Mononuclear cell (primary cell): Measurements from ENCODE around the gene CAMK2D. TPM values are rescaled to one million over a fixed set of nuclear protein-coding genes. Genes with fewer than 3 reads are reported as not detected.

Experiments used
- H3K27me3 ChIP-seq: 2 replicates; pipeline ENCODE4 v1.6.0; 2011; ENCODE audit warnings: low read length, control low read depth; ENCODE audit not compliant: insufficient read depth
- H3K4me1 ChIP-seq: 2 replicates; pipeline ENCODE4 v1.5.1; 2011; ENCODE audit warnings: mild to moderate bottlenecking, low read length, control low read depth; ENCODE audit not compliant: insufficient read depth
- H3K4me3 ChIP-seq: 2 replicates; pipeline ENCODE4 v1.5.1; 2011; ENCODE audit warnings: mild to moderate bottlenecking, low read length, moderate library complexity
- H3K9me3 ChIP-seq: 2 replicates; pipeline ENCODE4 v1.5.1; 2011; ENCODE audit warnings: low read depth, mild to moderate bottlenecking, control low read depth, low read length
- total RNA-seq: library from RNA; depleted of rRNA; stranded (reverse); fragments of >200 nt; gene quantifications from one replicate; pipeline ENCODE4 v1.2.3, GENCODE V29; 2012

The CAMK2D gene
- total RNA-seq, 1 donor, result 58.6 TPM

- H3K9me3 ChIP-seq, result no peaks in the 10 kb centered on the region
- H3K27me3 ChIP-seq, result no peaks in the 10 kb centered on the region
- H3K4me1 ChIP-seq, result no peaks in the 10 kb centered on the region
- no peak overlapping the region for H3K4me3 ChIP-seq
Observed at GRCh38 chr4:113457886-113458285, 303.7 kb downstream of the CAMK2D start.

DNA sequence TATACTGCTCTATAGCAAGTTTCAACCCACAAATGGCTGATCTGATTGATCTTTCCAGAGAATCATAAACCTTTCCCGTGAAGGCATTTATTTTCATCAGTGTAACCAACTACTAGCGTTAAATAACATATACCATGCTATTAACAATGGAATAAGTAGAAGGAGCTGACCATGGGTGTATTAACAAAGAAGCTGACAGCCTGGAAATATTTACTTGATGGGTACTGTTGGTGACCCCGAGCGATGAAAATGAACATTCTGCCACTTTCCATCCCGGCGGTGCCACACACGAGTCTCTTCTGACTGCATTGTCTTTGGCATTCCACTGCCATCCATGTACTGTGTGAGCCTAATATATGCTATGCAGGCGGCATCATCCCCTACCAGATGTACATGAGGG lies 304.4 kb downstream of the CAMK2D start:
- H3K9me3 ChIP-seq, result no peaks in the 10 kb centered on the region
- H3K4me1 ChIP-seq, result no peaks in the 10 kb centered on the region
- H3K4me3 ChIP-seq, result no peak overlapping the region
- no peaks in the 10 kb centered on the region for H3K27me3 ChIP-seq

DNA sequence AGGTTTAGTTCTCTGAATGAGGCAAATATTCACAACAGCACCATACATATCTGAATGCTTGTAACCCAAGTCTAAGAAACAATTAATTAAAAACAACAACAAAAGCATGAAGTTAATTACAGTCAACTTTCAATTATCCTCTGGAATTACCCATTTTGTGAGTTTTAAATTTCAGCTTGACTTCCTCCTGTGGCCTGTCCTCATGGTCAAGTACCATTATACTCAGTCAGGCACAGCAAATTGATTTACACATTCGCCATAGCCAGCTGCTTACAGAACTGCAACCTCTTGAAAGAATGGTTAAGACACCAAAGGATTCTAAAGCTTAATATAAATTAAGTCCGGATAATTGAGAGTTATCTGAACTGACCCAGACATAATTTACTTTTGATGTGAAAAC lies 306.5 kb downstream of the CAMK2D start:
- H3K27me3 ChIP-seq, result no peaks in the 10 kb centered on the region
- H3K4me1 ChIP-seq, result no peaks in the 10 kb centered on the region
- no peak overlapping the region for H3K4me3 ChIP-seq
- no peaks in the 10 kb centered on the region for H3K9me3 ChIP-seq

GRCh38 chr4:113452868-113453620 lies 308.5 kb downstream of the CAMK2D start:
- Histone ChIP-seq H3K4me3 (no peak overlapping the region), H3K4me1 (no peaks in the 10 kb centered on the region), H3K9me3 (no peaks in the 10 kb centered on the region), H3K27me3 (no peaks in the 10 kb centered on the region)

DNA sequence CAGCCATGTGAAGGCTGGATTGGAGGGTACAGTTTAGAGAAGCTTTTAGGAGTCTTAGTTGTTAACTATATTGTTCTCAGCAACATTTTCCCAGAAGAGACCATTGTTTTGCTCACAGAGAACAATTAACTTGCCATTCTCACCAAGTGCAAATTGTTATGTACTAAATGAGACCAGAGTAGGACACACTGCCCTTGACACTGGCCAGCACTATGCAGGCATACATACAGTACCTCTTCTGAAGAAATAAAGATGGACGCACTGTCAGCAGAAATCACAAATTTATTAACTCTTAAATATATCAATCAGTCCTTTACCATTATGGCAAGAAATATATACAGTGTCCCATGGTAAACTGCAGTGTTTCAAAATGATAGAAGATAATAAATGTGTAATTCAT lies 309.4 kb downstream of the CAMK2D start:
- Histone ChIP-seq H3K27me3 (no peaks in the 10 kb centered on the region), H3K4me1 (no peaks in the 10 kb centered on the region), H3K9me3 (no peaks in the 10 kb centered on the region), H3K4me3 (no peak overlapping the region)

GRCh38 chr4:113450295-113451080 lies 311.1 kb downstream of the CAMK2D start:
- no peaks in the 10 kb centered on the region for H3K9me3 ChIP-seq
- H3K4me3 ChIP-seq, result no peak overlapping the region

DNA sequence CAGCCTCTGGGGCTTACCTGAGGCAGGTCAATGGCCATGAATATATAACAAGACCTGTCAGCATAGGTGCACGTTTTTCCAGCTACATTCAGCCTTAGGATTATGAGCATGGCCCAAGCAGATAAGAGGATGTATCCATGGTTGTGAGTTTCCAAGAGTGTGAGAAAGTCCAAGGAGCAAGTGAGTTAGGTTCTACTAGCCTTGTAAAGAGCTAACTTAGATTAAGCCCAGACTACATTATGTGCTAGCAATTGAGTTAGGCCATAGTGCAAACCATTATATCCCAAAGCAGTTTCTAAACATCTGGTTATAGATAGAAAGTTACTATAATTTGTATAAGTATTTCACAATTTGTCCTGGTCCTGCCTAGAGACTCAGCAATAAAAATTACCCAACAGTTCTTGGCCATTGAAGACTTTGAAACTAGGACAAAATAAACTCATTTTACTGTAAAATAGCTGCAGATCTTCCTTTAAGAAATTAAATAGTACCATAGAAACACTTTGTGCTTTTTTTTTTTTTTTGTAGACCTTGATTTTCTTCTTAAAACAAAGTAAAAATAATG lies 312.0 kb downstream of the CAMK2D start:
- Histone ChIP-seq H3K27me3 (no peaks in the 10 kb centered on the region), H3K9me3 (no peaks in the 10 kb centered on the region), H3K4me3 (no peak overlapping the region), H3K4me1 (no peaks in the 10 kb centered on the region)

More at GRCh38 chr4:113450295-113451080, 311.1 kb downstream of the CAMK2D start:
- H3K27me3 ChIP-seq, result no peaks in the 10 kb centered on the region
- H3K4me1 ChIP-seq, result no peaks in the 10 kb centered on the region

GRCh38 chr4:113447769-113448168 lies 313.8 kb downstream of the CAMK2D start:
- H3K27me3 ChIP-seq, result no peaks in the 10 kb centered on the region
- no peaks in the 10 kb centered on the region for H3K4me1 ChIP-seq
- no peaks in the 10 kb centered on the region for H3K9me3 ChIP-seq
- H3K4me3 ChIP-seq, result no peak overlapping the region

GRCh38 chr4:113447061-113447460 lies 314.5 kb downstream of the CAMK2D start:
- H3K4me3 ChIP-seq, result no peak overlapping the region
- H3K4me1 ChIP-seq, result no peaks in the 10 kb centered on the region
- no peaks in the 10 kb centered on the region for H3K27me3 ChIP-seq
- H3K9me3 ChIP-seq, result no peaks in the 10 kb centered on the region

DNA sequence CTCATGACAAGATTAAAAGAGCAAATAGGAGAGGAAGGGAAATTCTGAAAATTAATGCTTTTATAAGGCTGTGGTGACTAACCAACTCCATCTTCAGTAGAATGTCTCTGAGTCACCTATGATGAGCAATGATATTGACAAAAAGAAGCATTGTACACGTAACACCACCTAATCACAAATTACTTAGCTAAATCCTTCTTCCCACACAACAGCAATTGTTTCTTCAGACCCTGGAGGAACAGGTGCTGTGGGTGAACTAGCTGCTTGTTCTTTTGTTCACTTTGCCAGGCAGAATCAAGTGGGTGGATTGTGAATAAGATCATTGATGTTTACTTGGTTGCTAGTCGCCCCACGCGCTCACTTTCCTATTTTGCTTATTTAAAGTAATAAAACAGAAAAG lies 315.5 kb downstream of the CAMK2D start:
- Histone ChIP-seq H3K4me3 (no peak overlapping the region), H3K9me3 (no peaks in the 10 kb centered on the region), H3K27me3 (no peaks in the 10 kb centered on the region), H3K4me1 (no peaks in the 10 kb centered on the region)

GRCh38 chr4:113445286-113445685 lies 316.3 kb downstream of the CAMK2D start:
- Histone ChIP-seq H3K4me3 (no peak overlapping the region), H3K4me1 (no peaks in the 10 kb centered on the region), H3K27me3 (no peaks in the 10 kb centered on the region), H3K9me3 (no peaks in the 10 kb centered on the region)

- Histone ChIP-seq H3K4me3 (no peak overlapping the region), H3K9me3 (no peaks in the 10 kb centered on the region), H3K4me1 (no peaks in the 10 kb centered on the region), H3K27me3 (no peaks in the 10 kb centered on the region)
Observed at GRCh38 chr4:113444386-113444785, 317.2 kb downstream of the CAMK2D start.

GRCh38 chr4:113442826-113443225 lies 318.7 kb downstream of the CAMK2D start:
- H3K9me3 ChIP-seq, result no peaks in the 10 kb centered on the region
- H3K4me3 ChIP-seq, result no peak overlapping the region

DNA sequence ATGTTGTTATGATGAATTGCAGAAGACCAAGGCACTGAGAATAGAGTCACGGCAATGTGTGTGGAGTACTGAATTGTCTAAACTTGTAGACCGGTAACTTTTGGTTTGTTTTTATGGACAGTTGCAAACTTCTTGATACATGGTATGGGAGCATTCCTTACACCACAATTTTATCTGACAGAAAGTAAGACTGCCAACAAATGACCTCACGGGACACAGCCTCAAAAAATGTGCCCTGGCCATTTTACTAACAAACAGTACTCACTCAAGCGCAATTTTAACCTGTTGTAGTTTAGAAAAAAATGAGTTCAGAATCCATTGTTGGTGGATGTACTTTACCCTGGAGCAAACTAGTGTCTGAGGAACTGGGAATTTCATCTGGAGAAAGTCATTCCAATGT lies 321.2 kb downstream of the CAMK2D start:
- Histone ChIP-seq H3K9me3 (no peaks in the 10 kb centered on the region), H3K4me1 (no peaks in the 10 kb centered on the region), H3K27me3 (no peaks in the 10 kb centered on the region), H3K4me3 (no peak overlapping the region)

More at GRCh38 chr4:113442826-113443225, 318.7 kb downstream of the CAMK2D start:
- Histone ChIP-seq H3K4me1 (no peaks in the 10 kb centered on the region), H3K27me3 (no peaks in the 10 kb centered on the region)

DNA sequence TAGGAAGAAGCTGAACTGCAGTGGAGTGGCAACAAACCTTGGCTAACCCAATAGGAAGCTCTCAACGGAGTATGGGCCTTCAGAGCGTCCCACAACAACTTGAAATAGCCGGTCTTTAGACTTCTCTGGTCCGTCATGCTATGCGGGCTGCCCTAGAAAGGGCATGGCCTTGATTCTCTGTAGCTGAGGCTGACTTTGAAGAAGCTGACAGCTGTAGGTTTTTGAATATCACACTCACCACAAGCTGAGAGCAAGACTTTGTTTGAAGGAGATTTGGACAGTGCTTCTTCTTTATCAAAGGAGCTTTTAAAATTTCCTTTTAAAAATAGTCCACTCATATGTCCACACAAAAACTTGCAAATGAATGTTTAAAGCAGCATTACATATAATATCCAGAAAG lies 322.9 kb downstream of the CAMK2D start:
- no peaks in the 10 kb centered on the region for H3K9me3 ChIP-seq
- H3K4me1 ChIP-seq, result no peaks in the 10 kb centered on the region
- H3K27me3 ChIP-seq, result no peaks in the 10 kb centered on the region
- no peak overlapping the region for H3K4me3 ChIP-seq
